Kidney epithelial cell (primary cell): ENCODE results near the gene CASK. TPM values are rescaled to one million over a fixed set of nuclear protein-coding genes. Genes with fewer than 3 reads are reported as not detected.

Experiments
- DNase-seq: peaks from one replicate; pipeline ENCODE4 v3.0.0-alpha.2; 2010; ENCODE audit warnings: low read depth
- H3K27me3 ChIP-seq: 2 replicates; pipeline ENCODE4 v1.6.0; 2011; ENCODE audit warnings: low read length; ENCODE audit not compliant: control insufficient read depth, insufficient read depth
- H3K36me3 ChIP-seq: 2 replicates; pipeline ENCODE4 v1.5.1; 2011; ENCODE audit warnings: low read length; ENCODE audit not compliant: control insufficient read depth, insufficient read depth
- H3K4me3 ChIP-seq: 2 replicates; pipeline ENCODE4 v1.5.1; 2011; ENCODE audit warnings: low read depth, mild to moderate bottlenecking, control low read depth, low read length
- total RNA-seq: library from RNA; depleted of rRNA; stranded (reverse); fragments of >200 nt; gene quantifications from 2 replicates; pipeline ENCODE4 v1.2.3, GENCODE V29; 2015
- TF ChIP-seq, protein P1 (sequence below): IDR thresholded peaks from 2 replicates; pipeline ENCODE4 v1.5.1; 2011; ENCODE audit warnings: mild to moderate bottlenecking, moderate library complexity, low read length, control low read depth, inconsistent platforms; ENCODE audit not compliant: insufficient read depth, poor library complexity, severe bottlenecking

CASK gene
- total RNA-seq, 1 donor from 2014 or later = 69.1 TPM

DNA sequence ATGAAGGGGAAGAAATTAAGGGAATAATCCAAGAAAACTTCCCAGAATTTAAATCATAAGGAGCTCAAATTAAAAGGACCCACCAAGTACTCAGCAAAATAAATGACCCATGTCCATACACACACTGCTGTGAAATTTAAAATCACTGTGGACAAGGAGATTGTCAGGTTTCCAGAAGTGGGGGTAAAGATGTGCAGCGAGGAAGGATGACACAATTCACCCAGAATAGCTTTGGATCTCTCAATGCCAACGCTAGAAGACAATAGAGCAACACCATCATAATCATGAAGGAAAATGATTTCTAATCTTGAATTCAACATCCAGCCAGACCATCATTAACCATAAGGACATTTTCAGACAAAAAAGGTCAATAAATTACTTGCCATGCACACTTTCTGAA is 65.7 kb downstream of the CASK start:
- TF ChIP-seq, protein P1, sequence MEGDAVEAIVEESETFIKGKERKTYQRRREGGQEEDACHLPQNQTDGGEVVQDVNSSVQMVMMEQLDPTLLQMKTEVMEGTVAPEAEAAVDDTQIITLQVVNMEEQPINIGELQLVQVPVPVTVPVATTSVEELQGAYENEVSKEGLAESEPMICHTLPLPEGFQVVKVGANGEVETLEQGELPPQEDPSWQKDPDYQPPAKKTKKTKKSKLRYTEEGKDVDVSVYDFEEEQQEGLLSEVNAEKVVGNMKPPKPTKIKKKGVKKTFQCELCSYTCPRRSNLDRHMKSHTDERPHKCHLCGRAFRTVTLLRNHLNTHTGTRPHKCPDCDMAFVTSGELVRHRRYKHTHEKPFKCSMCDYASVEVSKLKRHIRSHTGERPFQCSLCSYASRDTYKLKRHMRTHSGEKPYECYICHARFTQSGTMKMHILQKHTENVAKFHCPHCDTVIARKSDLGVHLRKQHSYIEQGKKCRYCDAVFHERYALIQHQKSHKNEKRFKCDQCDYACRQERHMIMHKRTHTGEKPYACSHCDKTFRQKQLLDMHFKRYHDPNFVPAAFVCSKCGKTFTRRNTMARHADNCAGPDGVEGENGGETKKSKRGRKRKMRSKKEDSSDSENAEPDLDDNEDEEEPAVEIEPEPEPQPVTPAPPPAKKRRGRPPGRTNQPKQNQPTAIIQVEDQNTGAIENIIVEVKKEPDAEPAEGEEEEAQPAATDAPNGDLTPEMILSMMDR = no peak
- H3K36me3 ChIP-seq = no peaks in the 10 kb centered on the region
- H3K4me3 ChIP-seq = no peak overlapping the region
- no peaks in the 10 kb centered on the region for H3K27me3 ChIP-seq
- DNase-seq = no peak

DNA sequence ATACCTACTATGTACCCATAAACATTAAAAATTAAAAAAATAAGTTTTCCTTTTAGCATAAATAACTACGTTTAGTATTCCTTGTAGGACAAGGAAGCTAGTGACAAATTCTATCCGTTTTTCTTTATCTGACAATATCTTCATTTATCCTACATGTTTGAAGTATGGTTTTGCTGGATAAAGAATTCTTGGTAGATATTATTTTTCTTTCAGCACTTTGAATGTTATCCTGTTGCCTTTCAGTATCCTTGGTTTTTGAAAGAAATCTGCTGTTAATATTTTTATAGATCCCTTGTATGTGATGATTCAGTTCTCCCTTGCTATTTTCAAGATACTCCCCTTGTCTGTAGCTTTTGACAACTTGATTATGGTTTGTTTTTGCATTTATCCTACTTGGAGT is 76.6 kb downstream of the CASK start:
- no peaks in the 10 kb centered on the region for H3K27me3 ChIP-seq
- no peak overlapping the region for H3K4me3 ChIP-seq
- no peaks in the 10 kb centered on the region for H3K36me3 ChIP-seq
- TF ChIP-seq, protein P1 = no peak
- DNase-seq = no peak

DNA sequence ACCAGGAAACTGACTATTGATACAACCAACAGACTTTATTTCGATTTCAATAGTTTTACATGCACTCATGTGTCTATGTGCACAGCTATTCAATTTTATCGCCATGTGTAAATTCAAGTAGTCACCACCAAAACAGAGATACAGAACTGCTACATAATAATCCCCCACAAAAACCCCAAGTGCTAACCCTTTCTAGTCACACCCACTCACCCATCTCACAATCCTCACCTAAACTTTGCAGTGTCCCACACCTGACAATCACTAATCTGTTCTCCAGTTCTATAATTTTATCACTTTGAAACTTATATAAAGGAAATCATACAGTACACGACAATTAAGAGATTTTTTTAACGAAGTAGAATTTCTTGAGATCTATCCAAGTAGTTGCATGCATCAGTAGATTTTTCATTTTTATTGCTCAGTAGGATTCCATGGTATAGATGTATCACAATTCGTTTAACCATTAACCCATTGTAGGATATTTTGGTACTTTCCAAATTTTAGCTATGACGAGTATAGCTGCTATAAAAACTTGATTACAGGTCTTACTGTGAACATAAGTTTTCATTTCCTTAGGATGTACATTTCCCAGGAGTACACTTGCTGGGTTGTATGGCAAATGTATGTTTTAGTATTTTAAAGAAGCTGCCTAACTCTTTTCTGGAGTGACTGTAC is 85.9 kb downstream of the CASK start:
- Histone ChIP-seq H3K27me3 (no peaks in the 10 kb centered on the region), H3K4me3 (no peak overlapping the region), H3K36me3 (no peaks in the 10 kb centered on the region)
- no peak for DNase-seq
- TF ChIP-seq, protein P1 = no peak

DNA sequence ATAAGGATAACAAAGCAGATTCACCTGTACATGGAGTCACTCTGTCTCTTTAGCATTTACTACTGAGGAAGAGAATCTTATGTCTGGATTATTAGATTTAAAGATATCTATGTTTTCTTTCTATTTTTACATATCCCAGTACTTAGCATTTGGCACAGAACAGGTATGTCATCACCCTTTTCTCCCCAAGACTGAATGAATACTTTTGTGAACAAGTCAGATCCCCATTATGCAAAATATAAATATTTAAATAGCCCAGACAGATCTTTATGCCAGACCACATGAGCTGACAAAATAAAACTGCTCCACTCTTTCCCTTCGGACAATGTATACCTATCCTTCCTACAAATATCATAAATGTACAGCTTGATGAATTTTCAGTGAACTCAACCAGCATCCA is 94.5 kb downstream of the CASK start:
- Histone ChIP-seq H3K4me3 (no peak overlapping the region), H3K27me3 (no peaks in the 10 kb centered on the region), H3K36me3 (no peaks in the 10 kb centered on the region)
- no peak for DNase-seq
- TF ChIP-seq, protein P1 = no peak

DNA sequence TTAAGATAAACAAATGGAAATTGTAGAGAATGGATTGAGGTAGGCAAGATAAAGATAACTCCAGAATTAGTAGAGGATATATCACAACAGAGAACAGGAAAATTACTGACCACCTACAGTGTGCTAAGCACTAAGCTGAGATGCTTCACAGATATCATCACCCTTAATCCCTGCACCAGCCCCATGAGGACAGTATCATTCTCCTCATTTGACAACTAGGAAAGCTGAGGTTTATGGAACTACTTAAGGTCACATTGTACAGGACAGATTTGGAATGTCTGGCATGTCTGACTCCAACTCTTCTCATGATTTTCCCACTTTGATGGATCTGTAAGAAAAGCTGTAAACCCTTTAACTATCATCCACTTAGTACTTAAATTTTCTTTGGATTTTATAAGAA is 95.5 kb downstream of the CASK start:
- DNase-seq = no peak
- Histone ChIP-seq H3K4me3 (no peak overlapping the region), H3K36me3 (no peaks in the 10 kb centered on the region), H3K27me3 (no peaks in the 10 kb centered on the region)
- TF ChIP-seq, protein P1 = no peak

DNA sequence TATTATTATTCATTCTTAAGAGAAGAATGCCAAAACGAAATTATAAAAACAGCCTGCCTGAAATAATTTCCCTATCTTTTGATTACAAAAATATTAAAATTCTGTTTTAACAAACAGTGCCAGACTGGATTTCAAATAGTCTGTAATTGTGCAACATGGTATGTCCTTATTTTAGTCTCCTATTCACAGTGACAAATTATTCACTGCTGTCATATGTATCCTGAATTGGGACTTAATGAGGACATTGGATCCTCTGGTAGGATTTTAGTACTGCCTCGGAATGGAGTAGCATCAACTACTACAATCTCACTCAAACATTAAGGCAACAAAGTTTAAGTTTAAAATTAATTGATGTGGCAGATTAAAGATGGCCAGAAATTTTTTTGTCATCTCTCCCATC is 97.6 kb downstream of the CASK start:
- no peaks in the 10 kb centered on the region for H3K27me3 ChIP-seq
- H3K36me3 ChIP-seq = no peaks in the 10 kb centered on the region
- H3K4me3 ChIP-seq = no peak overlapping the region
- TF ChIP-seq, protein P1 = no peak
- no peak for DNase-seq
